Activated T-helper 1 cell treated with anti-CD3 and anti-CD28 coated beads, Interleukin-12 subunit alpha, Interleukin-12 subunit beta, Interleukin-2, Interleukin-4 antibody, amounts not matched to agents 30 ng/mL and 10 ng/mL and 1 ng/mL, durations not matched to agents 14 hours and 24 hours and 36 hours (primary cell): Measurements from ENCODE around the gene SRA1. TPM values are rescaled to one million over a fixed set of nuclear protein-coding genes. Genes with fewer than 3 reads are reported as not detected.

Source experiments
- DNase-seq: peaks from one replicate; pipeline ENCODE4 v3.0.0; 2021; ENCODE audit warnings: low spot score
- H3K27ac Mint-ChIP-seq: one replicate; pipeline ENCODE4 v1.8.0; 2021; ENCODE audit warnings: mild to moderate bottlenecking, mixed read lengths
- H3K27me3 Mint-ChIP-seq: one replicate; pipeline ENCODE4 v1.8.0; 2022; ENCODE audit warnings: mild to moderate bottlenecking, moderate library complexity, mixed read lengths; ENCODE audit not compliant: insufficient read depth
- H3K36me3 Mint-ChIP-seq: one replicate; pipeline ENCODE4 v1.8.0; 2021; ENCODE audit warnings: low read depth, mixed read lengths
- H3K4me1 Mint-ChIP-seq: one replicate; pipeline ENCODE4 v1.8.0; 2021; ENCODE audit warnings: low read depth, mixed read lengths
- H3K4me3 Mint-ChIP-seq: one replicate; pipeline ENCODE4 v1.8.0; 2021; ENCODE audit warnings: mild to moderate bottlenecking, moderate library complexity, mixed read lengths
- H3K9me3 Mint-ChIP-seq: one replicate; pipeline ENCODE4 v1.8.0; 2021; ENCODE audit warnings: mixed read lengths
- intact Hi-C: fragments of 100-400 bp; cut with micrococcal nuclease; formaldehyde crosslinking; loops from one replicate; pipeline ENCODE4 v1.15.1; 2024
- total RNA-seq: library from RNA; stranded (reverse); gene quantifications from 2 replicates; pipeline ENCODE4 v1.2.3, GENCODE V29; 2022

The SRA1 gene
- total RNA-seq, 1 donor from 2014 or later: 59.2 TPM

- Mint-ChIP-seq H3K36me3 (peaks cover 43% of the 10 kb centered on the region), H3K4me1 (peaks cover 52% of the 10 kb centered on the region), H3K27ac (peak overlapping the region; percentile 89), H3K27me3 (no peaks in the 10 kb centered on the region), H3K4me3 (peak overlapping the region; percentile 88), H3K9me3 (no peaks in the 10 kb centered on the region)
- intact Hi-C loops: loop anchor here (2.0 to 10.0 kb wide), 4 partner anchors 90 to 302 kb away; partner anchors contain the start of genes IK, NDUFA2, PFDN1 and ZMAT2
- no peak for DNase-seq
Observed at GRCh38 chr5:140556438-140556837, 835 bp downstream of the SRA1 start.

- H3K9me3 Mint-ChIP-seq: no peaks in the 10 kb centered on the region
- H3K36me3 Mint-ChIP-seq: peaks cover 45% of the 10 kb centered on the region
- H3K4me3 Mint-ChIP-seq: peak overlapping the region; percentile 88
- H3K27me3 Mint-ChIP-seq: no peaks in the 10 kb centered on the region
- peaks cover 57% of the 10 kb centered on the region for H3K4me1 Mint-ChIP-seq
- DNase-seq: no peak
- intact Hi-C loops: loop anchor here (2.0 to 10.0 kb wide), 4 partner anchors 91 to 301 kb away; partner anchors contain the start of genes IK, NDUFA2, PFDN1 and ZMAT2
- H3K27ac Mint-ChIP-seq: peak overlapping the region; percentile 89
Observed at GRCh38 chr5:140555747-140556312, 1.4 kb downstream of the SRA1 start.

- Mint-ChIP-seq H3K27ac (peak overlapping the region; percentile 90), H3K9me3 (no peaks in the 10 kb centered on the region), H3K36me3 (peaks cover 54% of the 10 kb centered on the region), H3K4me1 (peaks cover 71% of the 10 kb centered on the region), H3K27me3 (no peaks in the 10 kb centered on the region), H3K4me3 (peak overlapping the region; percentile 65)
- intact Hi-C loops: loop anchor here (10.0 kb wide), 1 partner anchor 300 kb away; no protein-coding TSS in a partner anchor
- DNase-seq: no peak
Observed at GRCh38 chr5:140554454-140554853, 2.8 kb downstream of the SRA1 start.

- Mint-ChIP-seq H3K9me3 (no peaks in the 10 kb centered on the region), H3K4me1 (peaks cover 79% of the 10 kb centered on the region), H3K27ac (peak overlapping the region; percentile 90), H3K4me3 (peak overlapping the region; percentile 65), H3K27me3 (no peaks in the 10 kb centered on the region), H3K36me3 (peaks cover 56% of the 10 kb centered on the region)
- intact Hi-C loops: loop anchor here (10.0 kb wide), 1 partner anchor 299 kb away; no protein-coding TSS in a partner anchor
- no peak for DNase-seq
Observed at GRCh38 chr5:140553657-140554056, 3.6 kb downstream of the SRA1 start.

GRCh38 chr5:140551872-140552271, 5.4 kb downstream of the SRA1 start:
- Mint-ChIP-seq H3K27ac (no peak overlapping the region), H3K4me3 (no peak overlapping the region), H3K36me3 (peaks cover 49% of the 10 kb centered on the region), H3K4me1 (peaks cover 85% of the 10 kb centered on the region), H3K9me3 (no peaks in the 10 kb centered on the region), H3K27me3 (no peaks in the 10 kb centered on the region)
- no peak for DNase-seq
- intact Hi-C loops: loop anchor here (10.0 kb wide), 1 partner anchor 297 kb away; no protein-coding TSS in a partner anchor

GRCh38 chr5:140550147-140551079, 6.9 kb downstream of the SRA1 start:
- no peak for DNase-seq
- Mint-ChIP-seq H3K9me3 (no peaks in the 10 kb centered on the region), H3K36me3 (peaks cover 41% of the 10 kb centered on the region), H3K4me1 (peaks cover 72% of the 10 kb centered on the region), H3K27ac (peak overlapping the region; percentile 35), H3K27me3 (no peaks in the 10 kb centered on the region), H3K4me3 (peak overlapping the region; percentile 1)
- intact Hi-C loops: loop anchor here (10.0 kb wide), 1 partner anchor 296 kb away; no protein-coding TSS in a partner anchor

GRCh38 chr5:140549237-140550144, 7.8 kb downstream of the SRA1 start:
- peaks cover 40% of the 10 kb centered on the region for H3K36me3 Mint-ChIP-seq
- intact Hi-C loops: loop anchor here (5.0 to 10.0 kb wide), 2 partner anchors 295 to 1808 kb away; no protein-coding TSS in a partner anchor
- H3K4me3 Mint-ChIP-seq: peak overlapping the region; percentile 51
- H3K4me1 Mint-ChIP-seq: peaks cover 66% of the 10 kb centered on the region
- H3K27me3 Mint-ChIP-seq: no peaks in the 10 kb centered on the region
- H3K9me3 Mint-ChIP-seq: no peaks in the 10 kb centered on the region
- DNase-seq: no peak
- peak overlapping the region; percentile 79 for H3K27ac Mint-ChIP-seq

GRCh38 chr5:140548791-140549190, 8.5 kb downstream of the SRA1 start:
- H3K27me3 Mint-ChIP-seq: no peaks in the 10 kb centered on the region
- no peak overlapping the region for H3K27ac Mint-ChIP-seq
- intact Hi-C loops: loop anchor here (5.0 kb wide), 1 partner anchor 1809 kb away; no protein-coding TSS in a partner anchor
- peaks cover 59% of the 10 kb centered on the region for H3K4me1 Mint-ChIP-seq
- H3K36me3 Mint-ChIP-seq: peaks cover 42% of the 10 kb centered on the region
- no peak for DNase-seq
- H3K4me3 Mint-ChIP-seq: peak overlapping the region; percentile 51
- no peaks in the 10 kb centered on the region for H3K9me3 Mint-ChIP-seq

- H3K4me3 Mint-ChIP-seq: peak overlapping the region; percentile 80
- H3K27ac Mint-ChIP-seq: peak overlapping the region; percentile 82
- no peak for DNase-seq
- no peaks in the 10 kb centered on the region for H3K9me3 Mint-ChIP-seq
- H3K36me3 Mint-ChIP-seq: peaks cover 39% of the 10 kb centered on the region
- intact Hi-C loops: loop anchor here (5.0 kb wide), 1 partner anchor 1809 kb away; no protein-coding TSS in a partner anchor
- peaks cover 54% of the 10 kb centered on the region for H3K4me1 Mint-ChIP-seq
- H3K27me3 Mint-ChIP-seq: no peaks in the 10 kb centered on the region
Observed at GRCh38 chr5:140548300-140548688, 9.0 kb downstream of the SRA1 start.

- peak within 1 kb of the TSS; percentile 82 for H3K27ac Mint-ChIP-seq
- H3K9me3 Mint-ChIP-seq: no peaks in the 10 kb centered on the region
- DNase-seq: peak; percentile 81
- H3K4me3 Mint-ChIP-seq: peak within 1 kb of the TSS; percentile 80
- peaks cover 33% of the 10 kb centered on the region for H3K36me3 Mint-ChIP-seq
- H3K4me1 Mint-ChIP-seq: peaks cover 48% of the 10 kb centered on the region
- intact Hi-C loops: loop anchor here (1.0 to 5.0 kb wide), 8 partner anchors 10 to 1810 kb away; partner anchors contain the start of genes ANKHD1, APBB3, IK and NDUFA2
- no peaks in the 10 kb centered on the region for H3K27me3 Mint-ChIP-seq
Observed at GRCh38 chr5:140547508-140548299, 9.6 kb downstream of the SRA1 start, which contains the start of gene EIF4EBP3. TSS of gene EIF4EBP3 (plus strand) at chr5:140547662. CDS start at chr5:140547738, 76 bp downstream.

GRCh38 chr5:140546851-140547507, 10.3 kb downstream of the SRA1 start:
- peak overlapping the region; percentile 80 for H3K4me3 Mint-ChIP-seq
- no peaks in the 10 kb centered on the region for H3K27me3 Mint-ChIP-seq
- no peaks in the 10 kb centered on the region for H3K9me3 Mint-ChIP-seq
- peaks cover 47% of the 10 kb centered on the region for H3K4me1 Mint-ChIP-seq
- H3K27ac Mint-ChIP-seq: peak overlapping the region; percentile 82
- DNase-seq: no peak
- intact Hi-C loops: loop anchor here (1.0 to 5.0 kb wide), 8 partner anchors 10 to 1810 kb away; partner anchors contain the start of genes ANKHD1, APBB3, IK and NDUFA2
- peaks cover 34% of the 10 kb centered on the region for H3K36me3 Mint-ChIP-seq
